GM19463 (cell line): ENCODE results near the gene ARL13A.
"Not testable (repeated sequence)": the region's sequence is repeated elsewhere in the genome, so short reads cannot be mapped to it uniquely, and the experiment has no call there.

Source experiments
- ATAC-seq: cut with Tn5 transposase; IDR thresholded peaks from one replicate; pipeline ENCODE4 v1.9.1; 2021; ENCODE audit warnings: mild to moderate bottlenecking, moderate library complexity; ENCODE audit not compliant: unreplicated experiment

The ARL13A gene

GRCh38 chrX:100984818-100985217, 15.3 kb downstream of the ARL13A start:
- no peak for ATAC-seq

GRCh38 chrX:100990139-100990538, 20.6 kb downstream of the ARL13A start:
- no peak for ATAC-seq

GRCh38 chrX:100994352-100995281, 25.1 kb downstream of the ARL13A start:
- ATAC-seq, result peak; percentile 89

GRCh38 chrX:100995469-100995868, 26.0 kb downstream of the ARL13A start:
- no peak for ATAC-seq

- ATAC-seq, result no peak
Measured at GRCh38 chrX:100999451-100999850, 29.9 kb downstream of the ARL13A start.

GRCh38 chrX:101009090-101009489, 39.6 kb downstream of the ARL13A start:
- no peak for ATAC-seq

GRCh38 chrX:101012031-101012430, 42.5 kb downstream of the ARL13A start:
- not testable (repeated sequence) for ATAC-seq

GRCh38 chrX:101022020-101022419, 52.5 kb downstream of the ARL13A start:
- ATAC-seq, result no peak

GRCh38 chrX:101025126-101025525, 55.6 kb downstream of the ARL13A start:
- ATAC-seq, result no peak

GRCh38 chrX:101028562-101028961, 59.1 kb downstream of the ARL13A start:
- ATAC-seq, result no peak

GRCh38 chrX:101029665-101030064, 60.2 kb downstream of the ARL13A start:
- ATAC-seq, result no peak

GRCh38 chrX:101037231-101037630, 67.7 kb downstream of the ARL13A start:
- no peak for ATAC-seq

- ATAC-seq, result no peak
Measured at GRCh38 chrX:101040197-101040596, 70.7 kb downstream of the ARL13A start.
